ENCODE measurements around the gene CCNQ. TPM values are rescaled to one million over a fixed set of nuclear protein-coding genes. Genes with fewer than 3 reads are reported as not detected.

Gene CCNQ
- total RNA-seq, 1 experiment from 2014 or later = 32.4 TPM

DNA sequence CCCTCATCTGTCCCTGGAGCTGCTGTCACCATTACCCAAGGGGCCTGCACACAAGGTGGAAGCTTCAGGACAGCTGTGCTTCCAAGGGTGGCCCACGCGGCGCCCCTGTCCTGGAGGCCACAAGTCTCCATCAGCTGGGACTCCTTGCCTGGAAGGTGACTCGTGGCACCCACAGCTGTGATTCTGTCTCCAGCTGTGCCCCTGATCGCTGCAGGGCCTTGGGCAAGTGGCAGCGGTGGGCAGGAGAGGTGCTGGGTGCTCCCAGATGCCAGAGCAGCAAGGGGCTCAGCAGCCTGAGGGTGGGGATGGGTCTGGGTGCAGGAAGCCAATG lies 39.1 kb upstream of the CCNQ start:
- CTCF ChIA-PET = no interaction called here
- no TSS peak for BruUV-seq (replicated peaks)

DNA sequence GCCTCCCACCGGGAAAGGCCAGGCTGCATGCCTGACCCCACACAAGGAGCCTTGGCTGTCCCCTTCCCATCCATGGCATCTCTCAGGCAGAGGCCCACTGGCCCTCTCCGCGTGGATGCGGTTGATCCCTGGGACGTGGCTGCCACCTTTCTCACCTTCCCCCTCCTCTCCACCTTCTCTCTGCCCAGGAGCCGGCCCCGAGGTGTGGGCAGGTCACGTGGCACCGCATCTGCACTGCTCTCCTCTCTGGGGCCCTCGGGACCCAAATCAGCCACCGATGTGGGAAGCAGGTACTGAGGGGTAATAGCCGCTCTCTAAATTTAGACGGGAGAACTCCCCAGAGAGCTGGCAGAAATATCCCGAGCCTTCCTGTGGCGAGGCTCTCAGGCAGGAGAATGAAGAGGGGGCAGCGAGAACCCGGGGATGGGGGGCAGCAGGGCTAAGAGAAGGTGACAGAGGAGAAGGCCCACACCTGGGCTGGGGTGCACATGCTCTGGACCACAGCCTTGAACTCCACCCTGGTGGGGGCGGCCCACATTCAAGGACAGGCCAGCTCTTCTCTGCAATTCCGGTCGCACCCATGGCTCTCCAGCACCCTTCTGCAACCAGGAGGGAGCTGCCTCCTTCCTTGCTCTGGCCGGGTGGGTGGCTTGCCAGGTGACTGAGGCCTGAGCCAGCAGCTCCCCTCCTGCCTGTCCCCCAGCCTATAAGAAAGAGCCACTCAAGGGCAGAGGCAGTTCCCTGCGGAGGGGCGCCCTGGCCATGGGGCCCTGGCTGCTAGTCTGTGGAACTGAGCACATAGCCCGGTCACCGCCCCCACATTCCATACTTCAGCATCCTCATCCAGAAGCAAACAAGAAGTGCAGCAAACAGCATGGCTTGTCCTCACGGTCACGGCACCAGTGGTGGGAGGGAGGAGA lies 38.4 kb upstream of the CCNQ start:
- BruUV-seq (replicated peaks) = no TSS peak

More for the DNA sequence above, 39.1 kb upstream of the CCNQ start:
- DNase-seq (ENCODE audit: low spot score) = no peak
- Histone ChIP-seq H3K36me3 (ENCODE audit: insufficient read depth, low read length, poor library complexity, severe bottlenecking) (no peaks in the 10 kb centered on the region), H3K27ac (ENCODE audit: low read depth, low read length, poor library complexity, severe bottlenecking) (no peak overlapping the region), H3K4me1 (ENCODE audit: insufficient read depth, low read length, poor library complexity, severe bottlenecking) (no peaks in the 10 kb centered on the region), H3K4me3 (ENCODE audit: low read depth, low read length, poor library complexity, severe bottlenecking) (no peak overlapping the region), H3K27me3 (replicated peaks; ENCODE audit: insufficient read depth, low read depth, low read length, poor library complexity) (peaks cover 4% of the 10 kb centered on the region), H3K9me3 (ENCODE audit: low read depth, low read length, poor library complexity, severe bottlenecking) (no peaks in the 10 kb centered on the region)
- POLR2A ChIA-PET (ENCODE audit: low non-redundant PET) = no interaction called here
- TF ChIP-seq EZH2 (IDR thresholded peaks at IDR 0.05; ENCODE audit: borderline replicate concordance, low read depth, low read length, poor library complexity, severe bottlenecking) (no peak), CTCF (conservative IDR thresholded peaks at IDR 0.05; ENCODE audit: low read depth, low read length) (no peak)
- intact Hi-C loops (cut with micrococcal nuclease; ENCODE audit: unreplicated experiment) = no loop called here

DNA sequence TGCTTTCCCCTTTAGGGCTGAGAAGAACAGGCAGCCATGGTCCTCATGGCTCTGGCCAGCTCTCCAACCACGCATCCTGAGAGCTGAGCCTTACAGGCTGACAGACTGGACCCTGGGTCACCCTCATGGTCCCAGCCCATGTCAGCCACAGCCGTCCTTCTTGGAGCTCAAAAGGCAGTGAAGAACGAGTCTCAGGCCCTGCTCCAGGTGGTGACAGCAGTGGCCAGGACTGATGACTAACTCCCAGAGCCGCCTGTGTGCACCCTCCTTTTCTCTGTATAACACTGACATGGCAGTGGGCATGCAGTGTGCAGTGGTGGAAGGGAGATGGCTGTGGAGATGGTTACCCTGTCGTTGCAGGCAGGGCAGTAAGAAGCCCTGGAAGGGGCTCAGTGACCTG lies 37.8 kb upstream of the CCNQ start:
- Histone ChIP-seq H3K4me1 (ENCODE audit: insufficient read depth, low read length, poor library complexity, severe bottlenecking) (no peaks in the 10 kb centered on the region), H3K4me3 (ENCODE audit: low read depth, low read length, poor library complexity, severe bottlenecking) (no peak overlapping the region), H3K36me3 (ENCODE audit: insufficient read depth, low read length, poor library complexity, severe bottlenecking) (no peaks in the 10 kb centered on the region), H3K27me3 (replicated peaks; ENCODE audit: insufficient read depth, low read depth, low read length, poor library complexity) (no peaks in the 10 kb centered on the region), H3K27ac (ENCODE audit: low read depth, low read length, poor library complexity, severe bottlenecking) (no peak overlapping the region), H3K9me3 (ENCODE audit: low read depth, low read length, poor library complexity, severe bottlenecking) (no peaks in the 10 kb centered on the region)
- TF ChIP-seq CTCF (conservative IDR thresholded peaks at IDR 0.05; ENCODE audit: low read depth, low read length) (no peak), EZH2 (IDR thresholded peaks at IDR 0.05; ENCODE audit: borderline replicate concordance, low read depth, low read length, poor library complexity, severe bottlenecking) (no peak)
- intact Hi-C loops (cut with micrococcal nuclease; ENCODE audit: unreplicated experiment) = no loop called here
- no TSS peak for BruUV-seq (replicated peaks)
- ChIA-PET CTCF (interaction anchor here (1.0 kb wide), 1 partner anchor 72 kb away, joined by 3 read pairs; no protein-coding TSS in a partner anchor), POLR2A (ENCODE audit: low non-redundant PET) (no interaction called here)
- DNase-seq (ENCODE audit: low spot score) = no peak

More for the DNA sequence above, 38.4 kb upstream of the CCNQ start:
- Histone ChIP-seq H3K4me3 (ENCODE audit: low read depth, low read length, poor library complexity, severe bottlenecking) (no peak overlapping the region), H3K9me3 (ENCODE audit: low read depth, low read length, poor library complexity, severe bottlenecking) (no peaks in the 10 kb centered on the region), H3K27me3 (replicated peaks; ENCODE audit: insufficient read depth, low read depth, low read length, poor library complexity) (no peaks in the 10 kb centered on the region), H3K36me3 (ENCODE audit: insufficient read depth, low read length, poor library complexity, severe bottlenecking) (no peaks in the 10 kb centered on the region), H3K27ac (ENCODE audit: low read depth, low read length, poor library complexity, severe bottlenecking) (no peak overlapping the region), H3K4me1 (ENCODE audit: insufficient read depth, low read length, poor library complexity, severe bottlenecking) (no peaks in the 10 kb centered on the region)
- TF ChIP-seq EZH2 (IDR thresholded peaks at IDR 0.05; ENCODE audit: borderline replicate concordance, low read depth, low read length, poor library complexity, severe bottlenecking) = no peak
- no peak for TF ChIP-seq CTCF (conservative IDR thresholded peaks at IDR 0.05; ENCODE audit: low read depth, low read length)
- ChIA-PET POLR2A (ENCODE audit: low non-redundant PET) (no interaction called here), CTCF (no interaction called here)
- intact Hi-C loops (cut with micrococcal nuclease; ENCODE audit: unreplicated experiment) = no loop called here
- no peak for DNase-seq (ENCODE audit: low spot score)

Data from A673 (cell line).